ENCODE results near the gene IMPA2.

DNA sequence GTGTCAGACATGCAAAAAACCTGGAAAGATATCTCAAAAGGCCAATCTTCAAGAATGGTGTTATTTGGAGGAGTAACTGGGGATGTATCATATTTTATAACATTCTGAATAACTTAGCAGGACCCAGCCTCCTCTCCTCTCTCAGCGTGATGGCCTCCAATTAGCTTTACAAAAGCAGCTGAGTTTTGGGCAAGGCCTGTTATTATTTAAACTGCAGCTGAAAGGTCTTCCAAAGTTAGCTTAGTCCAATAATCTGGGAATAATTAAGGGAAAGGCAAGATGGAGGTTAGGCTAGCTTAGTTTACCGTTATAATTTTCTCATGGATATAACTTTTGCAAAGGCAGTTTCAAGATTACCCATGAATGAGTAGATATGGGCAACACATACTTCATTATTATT is 40.4 kb upstream of the IMPA2 start:
- no peak for TF ChIP-seq CTCF (IDR thresholded peaks at IDR 0.05)
- no peak for TF ChIP-seq POLR2AphosphoS5 (IDR thresholded peaks at IDR 0.05; ENCODE audit: low read depth, low read length)
